SU-DHL-6 (cell line): ENCODE data around the gene CCDC187.

Source experiments
- CTCF ChIP-seq: fragments of 200-600 bp; sonication (generic); IDR thresholded peaks from one replicate; pipeline ENCODE4 v1.5.1; 2017; ENCODE audit warnings: antibody characterized with exemption, mild to moderate bottlenecking, low read length, moderate library complexity; ENCODE audit not compliant: insufficient read depth, poor library complexity, severe bottlenecking
- EZH2phosphoT487 ChIP-seq: fragments of 200-600 bp; sonication (generic), shearing (Covaris generic); conservative IDR thresholded peaks from 2 replicates; pipeline ENCODE4 v1.6.1; 2018; ENCODE audit warnings: mild to moderate bottlenecking, antibody characterized with exemption, low read length, moderate library complexity, mixed read lengths

- TF ChIP-seq CTCF (no peak), EZH2phosphoT487 (no peak)
Observed at GRCh38 chr9:136349546-136349945, 45.7 kb upstream of the CCDC187 start.
